AG10803 (cell line): ENCODE data around the gene SLCO4C1.

Experiments used
- DNase-seq: peaks from one replicate; pipeline ENCODE4 v3.0.0; 2010; ENCODE audit warnings: low read depth
- H3K4me3 ChIP-seq: 2 replicates; pipeline ENCODE4 v1.5.1; 2011; ENCODE audit warnings: mild to moderate bottlenecking, low read length, control low read depth
- TF ChIP-seq, protein P1 (sequence below): conservative IDR thresholded peaks from 2 replicates; pipeline ENCODE4 v1.5.1; 2011; ENCODE audit warnings: mild to moderate bottlenecking, low read length, control low read depth, inconsistent platforms

Gene SLCO4C1

DNA sequence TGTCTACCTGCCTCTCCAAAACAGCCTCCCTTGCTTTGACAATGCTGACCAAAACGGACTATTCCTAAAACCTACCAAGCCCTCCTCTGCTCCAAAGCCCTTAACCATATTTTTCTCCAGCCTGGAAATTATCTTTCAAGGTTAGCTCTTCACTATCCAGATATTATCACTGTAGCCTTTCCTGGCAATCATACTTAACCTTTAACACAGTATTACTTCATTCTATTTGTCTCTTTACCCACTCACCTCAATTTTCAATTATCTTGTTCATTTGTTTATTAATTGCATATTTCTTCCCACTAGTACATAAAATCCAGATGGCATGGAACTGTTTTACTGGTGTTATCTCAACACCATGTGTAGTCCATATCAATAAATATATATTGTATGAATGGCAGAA, 7.5 kb downstream of the SLCO4C1 start:
- DNase-seq: no peak
- H3K4me3 ChIP-seq: no peak overlapping the region
- TF ChIP-seq, protein P1, sequence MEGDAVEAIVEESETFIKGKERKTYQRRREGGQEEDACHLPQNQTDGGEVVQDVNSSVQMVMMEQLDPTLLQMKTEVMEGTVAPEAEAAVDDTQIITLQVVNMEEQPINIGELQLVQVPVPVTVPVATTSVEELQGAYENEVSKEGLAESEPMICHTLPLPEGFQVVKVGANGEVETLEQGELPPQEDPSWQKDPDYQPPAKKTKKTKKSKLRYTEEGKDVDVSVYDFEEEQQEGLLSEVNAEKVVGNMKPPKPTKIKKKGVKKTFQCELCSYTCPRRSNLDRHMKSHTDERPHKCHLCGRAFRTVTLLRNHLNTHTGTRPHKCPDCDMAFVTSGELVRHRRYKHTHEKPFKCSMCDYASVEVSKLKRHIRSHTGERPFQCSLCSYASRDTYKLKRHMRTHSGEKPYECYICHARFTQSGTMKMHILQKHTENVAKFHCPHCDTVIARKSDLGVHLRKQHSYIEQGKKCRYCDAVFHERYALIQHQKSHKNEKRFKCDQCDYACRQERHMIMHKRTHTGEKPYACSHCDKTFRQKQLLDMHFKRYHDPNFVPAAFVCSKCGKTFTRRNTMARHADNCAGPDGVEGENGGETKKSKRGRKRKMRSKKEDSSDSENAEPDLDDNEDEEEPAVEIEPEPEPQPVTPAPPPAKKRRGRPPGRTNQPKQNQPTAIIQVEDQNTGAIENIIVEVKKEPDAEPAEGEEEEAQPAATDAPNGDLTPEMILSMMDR: no peak

DNA sequence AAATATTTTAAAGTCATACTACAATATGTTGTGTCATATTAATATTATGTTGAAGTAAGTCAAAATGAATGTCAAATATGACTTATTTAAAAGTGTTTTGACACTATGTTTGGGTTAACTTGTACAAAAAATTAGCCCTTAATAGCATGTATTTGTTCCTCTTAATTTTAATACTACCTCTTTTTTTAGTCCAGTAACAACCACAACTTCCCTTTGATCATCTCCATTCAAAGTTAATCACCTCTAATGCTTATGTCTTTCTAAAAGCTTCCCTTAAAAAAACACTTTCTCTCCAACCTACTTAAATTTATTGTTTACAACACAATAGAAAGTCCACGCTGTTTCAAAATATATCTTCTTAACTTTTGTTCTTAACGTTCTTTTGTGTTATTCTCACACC, 9.6 kb downstream of the SLCO4C1 start:
- DNase-seq: no peak
- H3K4me3 ChIP-seq: no peak overlapping the region
- TF ChIP-seq, protein P1: no peak

DNA sequence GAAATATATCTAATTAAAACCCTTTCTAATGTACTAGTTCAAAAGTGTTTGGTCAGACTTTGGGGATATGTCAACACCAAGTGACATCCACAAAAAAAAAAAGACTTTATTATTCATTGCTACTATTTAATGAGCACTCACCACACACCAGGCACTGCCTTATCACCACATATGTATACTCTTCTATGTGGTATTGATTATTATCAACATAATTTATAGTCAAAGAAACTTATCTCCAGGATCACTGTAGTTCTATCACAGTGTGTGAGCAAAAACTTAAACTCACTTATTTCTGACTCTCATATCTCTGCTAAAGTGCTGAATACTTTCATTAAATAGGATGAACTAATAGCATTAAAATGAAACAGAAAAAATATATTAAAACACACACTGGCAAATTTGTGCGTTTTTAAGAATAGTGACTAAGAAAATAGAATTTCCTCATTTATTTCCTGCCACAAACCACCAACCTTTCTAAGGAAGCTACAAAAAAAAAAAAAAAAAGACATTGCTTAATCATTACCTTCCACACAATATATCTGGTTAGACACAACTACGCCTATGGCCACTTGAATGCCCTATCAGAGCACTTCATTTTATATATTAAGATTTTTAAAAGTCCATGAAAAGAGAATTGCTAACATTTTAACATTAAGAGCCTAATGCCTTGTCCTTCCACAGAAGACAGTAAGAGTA, 12.8 kb downstream of the SLCO4C1 start:
- no peak for DNase-seq
- TF ChIP-seq, protein P1: no peak
- no peak overlapping the region for H3K4me3 ChIP-seq

DNA sequence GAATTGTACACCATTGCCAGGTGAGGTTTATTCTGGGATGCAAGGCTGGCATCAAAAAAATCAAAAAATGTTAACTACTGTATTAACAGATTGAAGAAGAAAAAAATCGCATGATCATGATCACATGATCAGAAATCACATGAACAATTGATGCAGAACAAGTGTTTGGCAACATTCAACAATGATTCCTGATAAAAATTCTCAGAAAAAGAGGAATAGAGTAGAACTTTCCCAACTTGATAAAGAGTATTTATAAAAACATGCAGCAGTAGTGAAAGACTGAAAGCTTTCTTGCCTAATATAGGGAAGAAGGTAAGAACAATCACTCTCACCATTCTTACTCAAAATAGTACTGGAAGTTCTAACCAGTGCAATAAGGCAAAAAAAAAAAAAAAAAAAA, 16.4 kb downstream of the SLCO4C1 start:
- no peak overlapping the region for H3K4me3 ChIP-seq
- TF ChIP-seq, protein P1: no peak
- DNase-seq: no peak

DNA sequence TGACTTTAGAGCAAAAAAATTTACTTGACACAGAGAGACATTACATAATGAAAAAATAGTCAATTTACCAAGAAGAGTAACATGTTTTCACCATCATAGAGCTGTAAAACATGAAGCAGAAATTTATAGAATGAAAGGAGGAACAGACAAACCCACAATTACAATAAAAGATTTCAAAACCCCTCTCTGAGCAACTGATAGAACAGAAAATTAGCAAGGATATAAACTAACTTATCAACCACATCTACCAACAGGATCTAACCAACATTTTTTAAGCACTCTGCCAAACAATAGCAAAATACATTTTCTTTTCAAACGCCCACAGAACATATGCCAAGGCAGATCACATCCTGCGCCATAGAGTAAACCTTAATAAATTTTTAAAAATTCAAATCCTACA, 17.9 kb downstream of the SLCO4C1 start:
- DNase-seq: no peak
- TF ChIP-seq, protein P1: no peak
- H3K4me3 ChIP-seq: no peak overlapping the region

DNA sequence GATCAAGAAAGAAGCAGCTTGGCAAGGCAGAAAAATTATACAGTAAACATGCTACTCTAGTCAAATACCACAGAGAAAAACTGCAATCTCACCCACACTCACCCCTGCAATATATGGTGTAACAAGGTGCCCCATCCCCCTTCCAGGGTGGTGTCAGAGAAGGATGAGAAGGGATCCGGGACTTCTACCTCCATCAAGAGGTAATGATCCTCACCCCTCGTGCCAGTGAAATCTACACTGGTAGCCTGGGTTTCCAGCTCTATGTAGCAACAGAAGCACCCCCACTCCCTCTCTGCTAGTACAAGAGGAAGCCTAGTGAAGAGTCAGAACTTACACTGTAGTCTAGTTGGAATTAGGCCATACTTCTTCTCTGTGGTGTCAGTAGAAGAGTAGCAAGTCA, 18.9 kb downstream of the SLCO4C1 start:
- TF ChIP-seq, protein P1: no peak
- DNase-seq: no peak
- no peak overlapping the region for H3K4me3 ChIP-seq

DNA sequence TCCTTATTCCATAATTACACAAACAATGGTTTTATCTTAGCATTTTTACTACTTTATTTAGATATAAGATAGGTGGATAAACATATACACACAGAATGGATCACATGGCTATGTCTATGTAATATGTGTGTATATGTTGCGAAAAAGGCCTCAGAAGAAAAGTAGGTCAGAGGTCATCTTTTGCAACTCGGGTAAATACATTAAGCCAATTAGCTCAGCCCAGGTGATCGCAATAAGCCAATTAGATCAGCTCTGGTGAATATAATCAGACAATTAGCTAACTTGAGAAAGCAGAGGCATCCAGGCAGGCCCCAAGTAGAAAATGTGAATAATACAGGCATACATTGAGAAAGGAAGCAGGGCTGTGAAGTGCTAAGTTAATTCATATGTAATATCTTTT, 24.3 kb downstream of the SLCO4C1 start:
- no peak overlapping the region for H3K4me3 ChIP-seq
- TF ChIP-seq, protein P1: no peak
- DNase-seq: no peak
